ENCODE data around the gene ADAR.

DNA sequence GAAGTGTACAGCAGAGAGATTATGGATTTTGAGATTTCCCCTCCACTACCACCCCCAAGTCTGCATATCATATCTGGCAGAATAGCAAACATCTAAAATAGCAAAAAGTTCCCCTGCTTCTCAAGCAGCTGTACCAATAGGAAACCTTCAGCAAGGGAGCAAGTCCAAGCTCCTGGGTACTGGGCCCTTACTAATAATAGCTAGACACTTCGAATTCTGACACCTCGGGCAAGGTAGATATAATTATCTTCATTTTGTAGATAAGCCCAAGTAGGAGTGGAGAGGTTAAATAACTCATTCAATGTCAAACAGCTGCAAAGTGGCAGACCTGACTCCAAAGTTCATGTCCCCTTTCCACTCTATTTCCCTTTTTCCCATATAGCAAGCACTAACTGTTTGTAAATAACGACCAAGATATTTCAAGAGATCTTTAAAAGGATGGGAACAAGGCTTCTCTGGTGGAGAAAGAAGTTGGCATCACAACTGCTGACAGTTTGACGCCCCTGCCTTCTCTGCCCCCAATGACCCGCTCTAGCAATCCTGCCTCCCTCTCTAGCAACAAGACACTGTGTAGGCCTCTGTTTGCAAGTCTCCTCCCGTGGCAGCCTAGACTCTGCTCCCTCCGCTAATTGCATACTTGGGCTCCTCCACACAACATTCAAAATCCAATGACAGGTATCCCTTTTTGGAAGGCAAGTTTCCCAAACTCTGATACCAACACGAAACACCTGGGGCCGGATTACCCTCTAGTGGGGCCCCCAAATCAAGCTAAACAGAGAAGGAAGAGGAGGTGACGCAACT is 18.7 kb upstream of the ADAR start:
- TF ChIP-seq CTCF (IDR thresholded peaks at IDR 0.05) (no peak), POLR2A (IDR thresholded peaks at IDR 0.05) (no peak), POLR2AphosphoS5 (IDR thresholded peaks at IDR 0.05) (no peak), EP300 (IDR thresholded peaks at IDR 0.05; ENCODE audit: low read depth) (no peak)
